ENCODE data around the gene RER1.

GRCh38 chr1:2419416-2419815 is 27.8 kb downstream of the RER1 start:
- TF ChIP-seq, protein P1, sequence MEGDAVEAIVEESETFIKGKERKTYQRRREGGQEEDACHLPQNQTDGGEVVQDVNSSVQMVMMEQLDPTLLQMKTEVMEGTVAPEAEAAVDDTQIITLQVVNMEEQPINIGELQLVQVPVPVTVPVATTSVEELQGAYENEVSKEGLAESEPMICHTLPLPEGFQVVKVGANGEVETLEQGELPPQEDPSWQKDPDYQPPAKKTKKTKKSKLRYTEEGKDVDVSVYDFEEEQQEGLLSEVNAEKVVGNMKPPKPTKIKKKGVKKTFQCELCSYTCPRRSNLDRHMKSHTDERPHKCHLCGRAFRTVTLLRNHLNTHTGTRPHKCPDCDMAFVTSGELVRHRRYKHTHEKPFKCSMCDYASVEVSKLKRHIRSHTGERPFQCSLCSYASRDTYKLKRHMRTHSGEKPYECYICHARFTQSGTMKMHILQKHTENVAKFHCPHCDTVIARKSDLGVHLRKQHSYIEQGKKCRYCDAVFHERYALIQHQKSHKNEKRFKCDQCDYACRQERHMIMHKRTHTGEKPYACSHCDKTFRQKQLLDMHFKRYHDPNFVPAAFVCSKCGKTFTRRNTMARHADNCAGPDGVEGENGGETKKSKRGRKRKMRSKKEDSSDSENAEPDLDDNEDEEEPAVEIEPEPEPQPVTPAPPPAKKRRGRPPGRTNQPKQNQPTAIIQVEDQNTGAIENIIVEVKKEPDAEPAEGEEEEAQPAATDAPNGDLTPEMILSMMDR (IDR thresholded peaks at IDR 0.05 in 8 of 11, conservative IDR thresholded peaks at IDR 0.05 in 3 of 11): no peak
- TF ChIP-seq POLR2A (IDR thresholded peaks at IDR 0.05): no peak
- TF ChIP-seq POLR2AphosphoS5 (IDR thresholded peaks at IDR 0.05): no peak

All from spleen (tissue), 7 donors.